T-helper 1 cell (primary cell): ENCODE data around the gene C20orf96.
"Not testable (repeated sequence)": the region's sequence is repeated elsewhere in the genome, so short reads cannot be mapped to it uniquely, and the experiment has no call there.

Source experiments
- DNase-seq, 5 donors: peaks; one replicate each; pipeline ENCODE4 v3.0.0-alpha.2; 2012 to 2020
- total RNA-seq, 4 donors: gene quantifications; one replicate each; lab custom pipeline; 2026; lab: John Stamatoyannopoulos, UW

C20orf96 gene
- total RNA-seq: 0.39 to 3.7 (median 0.75) reads per million in 4 donors

GRCh38 chr20:290084-290831 lies at the start of gene C20orf96:
Gene C20orf96 (minus strand): TSS chr20:290750. CDS start chr20:290610, 140 bp downstream.
- DNase-seq: peak; percentile 72 to 93 (median 78)

GRCh38 chr20:336040-336439 lies 45.5 kb upstream of the C20orf96 start:
- DNase-seq: not testable (repeated sequence)

GRCh38 chr20:334578-334977 lies 44.0 kb upstream of the C20orf96 start:
- no peak for DNase-seq

GRCh38 chr20:330233-331149 lies 39.9 kb upstream of the C20orf96 start:
- peak in 4 of 5 donors; percentile 43 to 62 (median 50) for DNase-seq

GRCh38 chr20:329851-330232 lies 39.3 kb upstream of the C20orf96 start:
- no peak for DNase-seq

GRCh38 chr20:328975-329695 lies 38.6 kb upstream of the C20orf96 start:
- no peak for DNase-seq

- no peak for DNase-seq
Measured at GRCh38 chr20:328027-328974, 37.8 kb upstream of the C20orf96 start.

GRCh38 chr20:327186-328026 lies 36.9 kb upstream of the C20orf96 start:
- peak; percentile 51 to 69 (median 62) for DNase-seq

GRCh38 chr20:326645-327185 lies 36.2 kb upstream of the C20orf96 start:
- DNase-seq: peak in 1 of 5 donors; percentile 21

- peak in 4 of 5 donors; percentile 28 to 42 (median 32) for DNase-seq
Measured at GRCh38 chr20:325889-326644, 35.5 kb upstream of the C20orf96 start.

- DNase-seq: peak; percentile 88 to 95 (median 92)
Measured at GRCh38 chr20:325045-325888, 34.7 kb upstream of the C20orf96 start, which contains the start of gene SOX12. Gene SOX12 (plus strand): TSS chr20:325552. CDS start chr20:325925, 373 bp downstream.

GRCh38 chr20:324177-325044 lies 33.9 kb upstream of the C20orf96 start:
- peak; percentile 74 to 84 (median 79) for DNase-seq

- DNase-seq: no peak
Measured at GRCh38 chr20:316316-317068, 25.9 kb upstream of the C20orf96 start.

GRCh38 chr20:313948-314347 lies 23.4 kb upstream of the C20orf96 start:
- no peak for DNase-seq

- no peak for DNase-seq
Measured at GRCh38 chr20:313402-313801, 22.9 kb upstream of the C20orf96 start.

GRCh38 chr20:312866-313265 lies 22.3 kb upstream of the C20orf96 start:
- no peak for DNase-seq

- no peak for DNase-seq
Measured at GRCh38 chr20:312067-312466, 21.5 kb upstream of the C20orf96 start.
